Endothelial cell of umbilical vein (primary cell): ENCODE measurements around the gene NUTM2G. TPM values are rescaled to one million over a fixed set of nuclear protein-coding genes. Genes with fewer than 3 reads are reported as not detected.

Source experiments
- BruUV-seq: library from RNA; stranded (reverse); fragments of 400-500 nt; replicated peaks from 2 replicates; lab custom pipeline; 2021; lab: Mats Ljungman, UMichigan
- CTCF ChIA-PET: fragments of 300-600, 350-600 bp; sonication (Branson Sonifier 250); formaldehyde crosslinking; loops from one replicate; lab custom pipeline; 2021; ENCODE audit warnings: antibody characterized with exemption, inconsistent platforms; lab: Charles Lee
- POLR2A ChIA-PET: fragments of 300-600, 350-600 bp; sonication (Branson Sonifier 250); formaldehyde crosslinking; loops from one replicate; lab custom pipeline; 2021; ENCODE audit warnings: antibody characterized with exemption, inconsistent platforms; lab: Charles Lee
- DNase-seq: peaks from one replicate; pipeline ENCODE4 v3.0.0-alpha.2; 2011; ENCODE audit warnings: low read depth, low spot score
- FAIRE-seq: peaks from 2 replicates; lab custom pipeline; 2011; peaks lifted over from hg19 to GRCh38; lab: Jason Lieb, UNC
- H2AFZ ChIP-seq: 2 replicates; pipeline ENCODE4 v1.6.0; 2012; ENCODE audit warnings: low read depth, low read length, control low read depth, inconsistent platforms
- H3K27ac ChIP-seq: 2 replicates; pipeline ENCODE4 v1.5.1; 2011; ENCODE audit warnings: low read depth, mild to moderate bottlenecking, control low read depth, low read length, moderate library complexity; ENCODE audit not compliant: insufficient read depth
- H3K27me3 ChIP-seq, 2 experiments: 2 replicates each; pipeline versions ENCODE4 v1.6.0 to v1.6.1; 2011; ENCODE audit warnings: low read length in 2 of 2, mixed read lengths in 1 of 2; ENCODE audit not compliant: control insufficient read depth in 2 of 2, insufficient read depth in 2 of 2
- H3K36me3 ChIP-seq, 2 experiments: 2 replicates in 1 of 2; 3 replicates in 1 of 2; pipeline ENCODE4 v1.5.1; 2011; ENCODE audit warnings: low read length in 2 of 2, mild to moderate bottlenecking in 1 of 2, moderate library complexity in 1 of 2; ENCODE audit not compliant: control insufficient read depth in 2 of 2, insufficient read depth in 2 of 2; ENCODE audit errors: extremely low read depth in 1 of 2
- H3K4me1 ChIP-seq: 3 replicates; pipeline ENCODE4 v1.5.1; 2011; ENCODE audit warnings: mild to moderate bottlenecking, low read length; ENCODE audit not compliant: control insufficient read depth, insufficient read depth; ENCODE audit errors: extremely low read depth
- H3K4me2 ChIP-seq: 2 replicates; pipeline ENCODE4 v1.6.1; 2011; ENCODE audit warnings: low read length, control low read depth, mixed read lengths; ENCODE audit not compliant: insufficient read depth
- H3K4me3 ChIP-seq, 3 experiments: fragments of 200-600 bp in 1 of 3; sonication (generic), shearing (Covaris generic) in 1 of 3; replicated peaks in 1 of 3; 2 replicates each; pipeline ENCODE4 v1.5.1; 2011 to 2016; ENCODE audit warnings: control low read depth in 3 of 3, low read length in 3 of 3, mild to moderate bottlenecking in 2 of 3, inconsistent platforms in 1 of 3, low read depth in 1 of 3, moderate library complexity in 1 of 3; ENCODE audit not compliant: insufficient read depth in 1 of 3
- H3K79me2 ChIP-seq: 2 replicates; pipeline ENCODE4 v1.6.0; 2012; ENCODE audit warnings: low read length, inconsistent platforms; ENCODE audit not compliant: control insufficient read depth, insufficient read depth
- H3K9ac ChIP-seq: replicated peaks from 2 replicates; pipeline ENCODE3; 2011; ENCODE audit warnings: low read length, control low read depth; ENCODE audit not compliant: insufficient read depth; ENCODE audit errors: extremely low read depth
- H3K9me1 ChIP-seq: replicated peaks from 3 replicates; pipeline ENCODE4 v1.6.0; 2011; ENCODE audit warnings: mild to moderate bottlenecking, low read length; ENCODE audit not compliant: control insufficient read depth, insufficient read depth; ENCODE audit errors: extremely low read depth
- H3K9me3 ChIP-seq: replicated peaks from 2 replicates; pipeline ENCODE4 v1.5.1; 2012; ENCODE audit warnings: low read length, inconsistent platforms; ENCODE audit not compliant: control insufficient read depth, insufficient read depth
- H4K20me1 ChIP-seq: replicated peaks from 2 replicates; pipeline ENCODE3; 2011; ENCODE audit warnings: mild to moderate bottlenecking, low read length; ENCODE audit not compliant: control insufficient read depth, insufficient read depth; ENCODE audit errors: extremely low read depth
- CTCF ChIP-seq, 2 donors: IDR thresholded peaks; 1 replicate in 1 of 2; 2 replicates in 1 of 2; pipeline ENCODE4 v1.5.1; 2011; ENCODE audit warnings: low read length in 2 of 2, mild to moderate bottlenecking in 2 of 2, moderate library complexity in 2 of 2, control low read depth in 1 of 2, inconsistent platforms in 1 of 2, low read depth in 1 of 2; ENCODE audit not compliant: insufficient read depth in 1 of 2; ENCODE audit errors: extremely low read depth in 1 of 2
- EZH2 ChIP-seq: IDR thresholded peaks from 2 replicates; pipeline ENCODE4 v1.6.1; 2012; ENCODE audit warnings: borderline replicate concordance, low read depth, mild to moderate bottlenecking, moderate library complexity, low read length, inconsistent platforms; ENCODE audit not compliant: severe bottlenecking
- FOS ChIP-seq: IDR thresholded peaks from 2 replicates; pipeline ENCODE4 v1.6.1; 2011; ENCODE audit warnings: mild to moderate bottlenecking, low read length, moderate library complexity, borderline replicate concordance; ENCODE audit not compliant: insufficient read depth
- GATA2 ChIP-seq: IDR thresholded peaks from 2 replicates; pipeline ENCODE4 v1.7.0; 2011; ENCODE audit warnings: low read depth, mild to moderate bottlenecking, moderate library complexity, mixed read lengths, low read length; ENCODE audit not compliant: insufficient read length, insufficient read depth
- JUN ChIP-seq: IDR thresholded peaks from 2 replicates; pipeline ENCODE4 v1.6.1; 2011; ENCODE audit warnings: borderline replicate concordance, low read depth; ENCODE audit not compliant: insufficient read length, insufficient read depth
- MYC ChIP-seq: IDR thresholded peaks from one replicate; pipeline ENCODE4 v1.6.1; 2011; ENCODE audit warnings: mild to moderate bottlenecking, low read depth, low read length
- POLR2A ChIP-seq: IDR thresholded peaks from 2 replicates; pipeline ENCODE4 v1.6.1; 2012; ENCODE audit warnings: low read depth, mild to moderate bottlenecking, control low read depth, low read length
- POLR2AphosphoS5 ChIP-seq: IDR thresholded peaks from 2 replicates; pipeline ENCODE4 v1.6.1; 2012; ENCODE audit warnings: low read depth, mild to moderate bottlenecking, control low read depth, low read length, moderate library complexity; ENCODE audit not compliant: insufficient read depth
- dilution Hi-C: fragments of 300-500 bp; cut with MboI; formaldehyde crosslinking; loops from one replicate; pipeline ENCODE4 v1.15.0; 2019; ENCODE audit warnings: low sequenced_read_pairs; ENCODE audit not compliant: extremely low pct_ligation_motif_present
- intact Hi-C: fragments of 100-400 bp; cut with micrococcal nuclease; formaldehyde crosslinking; loops from one replicate; pipeline ENCODE4 v1.10.0; 2022
- polyA plus RNA-seq, 4 experiments: library from polyadenylated mRNA; depleted of rRNA in 3 of 4; stranded (reverse) in 3 of 4; unstranded in 1 of 4; fragments of >200 nt; gene quantifications; 2 replicates each; pipeline versions ENCODE4 v1.2.1 to v1.2.3, GENCODE V29; 2011 to 2012; ENCODE audit warnings: missing spikeins in 1 of 4
- total RNA-seq: library from RNA; stranded (reverse); gene quantifications from 2 replicates; pipeline ENCODE4 v1.2.3, GENCODE V29; 2021
- TF ChIP-seq, protein P1 (sequence below): IDR thresholded peaks from 2 replicates; pipeline ENCODE4 v1.6.1; 2011; ENCODE audit not compliant: insufficient read depth, insufficient read length

NUTM2G gene
- total and polyA plus RNA-seq, 2 donors (not counting 3 experiments of a cell fraction or from before 2014, with no cell fraction given): not detected

DNA sequence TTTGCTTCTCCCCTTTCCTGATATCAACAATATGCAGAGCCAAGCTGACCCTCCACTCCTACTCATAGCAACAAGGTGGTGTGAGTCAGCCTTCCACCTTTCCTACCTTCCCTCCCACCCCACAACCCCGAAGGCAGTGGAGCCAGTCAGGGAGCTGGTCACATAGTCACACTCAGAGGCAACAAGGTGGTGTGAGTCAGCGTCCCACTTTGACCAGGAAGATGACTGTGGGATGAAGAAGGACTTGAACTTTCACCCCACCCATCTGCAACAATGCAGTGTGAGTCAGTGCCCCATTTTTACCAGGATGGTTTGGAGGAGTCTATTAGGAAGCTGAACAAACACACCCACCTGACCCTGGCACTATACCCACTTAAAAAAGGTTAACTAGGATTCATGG lies 44.2 kb upstream of the NUTM2G start:
- Histone ChIP-seq H3K4me1 (peaks cover 13% of the 10 kb centered on the region), H3K9ac (no peak overlapping the region), H3K36me3 (no peaks in the 10 kb centered on the region), H3K79me2 (no peaks in the 10 kb centered on the region), H3K27me3 (no peaks in the 10 kb centered on the region), H4K20me1 (no peaks in the 10 kb centered on the region), H2AFZ (no peak overlapping the region), H3K4me2 (no peak overlapping the region), H3K9me3 (no peaks in the 10 kb centered on the region), H3K9me1 (no peaks in the 10 kb centered on the region), H3K27ac (no peak overlapping the region), H3K4me3 (no peak overlapping the region)
- ChIA-PET POLR2A (no interaction called here), CTCF (interaction anchor here (0.8 to 1.1 kb wide), 2 partner anchors 9 to 27 kb away, joined by 3 to 4 read pairs; no protein-coding TSS in a partner anchor)
- FAIRE-seq (peak; percentile 87), DNase-seq (peak; percentile 80)
- dilution Hi-C loops (no loop called here), intact Hi-C loops (no loop called here)
- no TSS peak for BruUV-seq
- TF ChIP-seq GATA2 (peak; percentile 37), JUN (peak; percentile 70), EZH2 (no peak), POLR2A (no peak), MYC (no peak), POLR2AphosphoS5 (peak; percentile 70), CTCF (IDR thresholded peaks at IDR 0.05; ENCODE audit: extremely low read depth in 1 of 2, insufficient read depth in 1 of 2, low read depth in 1 of 2, low read length in 2 of 2) (no peak), FOS (peak; percentile 98)
- TF ChIP-seq, protein P1, sequence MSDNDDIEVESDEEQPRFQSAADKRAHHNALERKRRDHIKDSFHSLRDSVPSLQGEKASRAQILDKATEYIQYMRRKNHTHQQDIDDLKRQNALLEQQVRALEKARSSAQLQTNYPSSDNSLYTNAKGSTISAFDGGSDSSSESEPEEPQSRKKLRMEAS: no peak
